ENCODE results near the gene MAP3K21. TPM values are rescaled to one million over a fixed set of nuclear protein-coding genes. Genes with fewer than 3 reads are reported as not detected.

The MAP3K21 gene
- total and polyA plus RNA-seq, 2 of the 8 experiments (the other 6 are each of a cell fraction or from before 2014, with no cell fraction given), result 21.2 to 21.8 TPM

DNA sequence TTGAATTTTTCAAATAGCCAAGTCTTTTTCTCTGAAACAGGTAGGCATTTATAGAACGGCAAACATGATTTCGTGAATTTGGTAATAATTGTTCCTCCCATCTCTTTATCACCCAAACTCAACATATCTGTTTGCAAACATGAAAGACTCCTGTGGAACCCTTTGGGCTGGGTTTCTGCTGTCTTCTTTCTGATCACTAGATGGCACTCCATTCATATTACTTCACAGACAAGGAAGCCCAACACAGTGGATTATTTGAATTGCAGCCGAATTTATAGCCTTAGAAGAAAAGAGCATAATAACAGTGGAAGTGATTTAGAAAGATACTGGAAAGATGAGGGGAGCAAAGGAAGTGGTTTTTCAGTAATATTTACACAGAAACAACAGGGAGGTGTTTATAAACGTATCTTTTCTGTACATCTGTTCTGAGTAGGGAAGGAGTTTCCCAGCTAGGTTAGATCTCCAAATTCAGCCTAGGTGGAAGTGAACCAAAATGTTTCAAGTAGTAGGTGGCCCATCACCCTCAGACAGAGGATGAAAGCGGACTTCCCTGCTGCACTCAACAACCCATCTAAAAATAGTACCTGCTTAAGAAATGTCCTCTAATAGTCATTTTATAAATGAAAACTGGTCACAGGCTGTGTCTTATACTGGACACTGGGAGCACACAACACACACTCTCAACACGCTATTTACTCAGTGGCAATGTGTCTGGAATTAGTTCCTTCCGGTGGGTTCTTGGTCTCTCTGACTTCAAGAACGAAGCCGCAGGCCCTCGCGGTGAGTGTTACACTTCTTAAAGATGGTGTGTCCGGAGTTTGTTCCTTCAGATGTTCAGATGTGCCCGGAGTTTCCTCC lies 67.6 kb downstream of the MAP3K21 start:
- no peak for DNase-seq (ENCODE audit: low read depth in 1 of 2, low spot score in 2 of 2)
- Histone ChIP-seq H2BK12ac (ENCODE audit: low read depth, low read length) (no peak overlapping the region), H3K4me1 (replicated peaks in 1 of 4; ENCODE audit: control insufficient read depth in 3 of 4, insufficient read depth in 4 of 4, low read length in 3 of 4) (peaks cover 0 to 4% (median 0%) of the 10 kb centered on the region in 4 experiments; a peak in 2 of 7 replicates), H4K8ac (ENCODE audit: extremely low read depth, insufficient read depth, low read length) (no peak overlapping the region), H2BK20ac (ENCODE audit: low read length) (no peak overlapping the region), H4K5ac (ENCODE audit: insufficient read length, low read depth, low read length) (no peak overlapping the region), H3K36me3 (ENCODE audit: control insufficient read depth in 2 of 4, insufficient read depth in 4 of 4, low read length in 3 of 4) (no peaks in the 10 kb centered on the region), H3K23me2 (ENCODE audit: low read depth, low read length) (peaks cover 3% of the 10 kb centered on the region; the same call in 1 of the 2 replicates), H3K4ac (replicated peaks; ENCODE audit: insufficient read length, low read depth, low read length) (no peak overlapping the region), H3K56ac (replicated peaks; ENCODE audit: insufficient read length, low read depth, low read length) (no peak overlapping the region), H2BK5ac (ENCODE audit: low read depth, low read length) (no peak overlapping the region), H3K79me1 (ENCODE audit: low read depth, low read length) (no peaks in the 10 kb centered on the region), H3K79me2 (ENCODE audit: control insufficient read depth in 1 of 2, insufficient read depth in 2 of 2, low read length in 2 of 2) (no peaks in the 10 kb centered on the region), H4K20me1 (replicated peaks in 1 of 2; ENCODE audit: control insufficient read depth in 1 of 2, insufficient read depth in 2 of 2, low read length in 2 of 2) (no peaks in the 10 kb centered on the region), H3K27me3 (replicated peaks in 1 of 4; ENCODE audit: control insufficient read depth in 3 of 4, extremely low read depth in 1 of 4, insufficient read depth in 3 of 4, low read length in 3 of 4) (no peaks in the 10 kb centered on the region), H3K9ac (replicated peaks in 1 of 4; ENCODE audit: extremely low read depth in 1 of 4, low read depth in 3 of 4, low read length in 3 of 4) (no peak overlapping the region), H3K4me3 (ENCODE audit: extremely low read depth in 1 of 4, insufficient read depth in 2 of 4, low read depth in 3 of 4, low read length in 4 of 4) (no peak overlapping the region), H3K9me3 (ENCODE audit: insufficient read depth in 2 of 2, low read depth in 1 of 2, low read length in 1 of 2) (no peaks in the 10 kb centered on the region), H2AFZ (ENCODE audit: low read length) (0 out of 2 replicates have a peak overlapping the region, but pooled peaks have one; percentile 40), H3K23ac (ENCODE audit: insufficient read length) (no peak overlapping the region), H3K27ac (ENCODE audit: low read depth, low read length) (no peak overlapping the region), H3K4me2 (ENCODE audit: insufficient read depth in 1 of 2, low read depth in 2 of 2, low read length in 2 of 2) (no peak overlapping the region), H4K91ac (replicated peaks; ENCODE audit: insufficient read length, low read length) (no peak overlapping the region), H3K14ac (ENCODE audit: insufficient read length) (no peak overlapping the region), H2BK120ac (replicated peaks; ENCODE audit: low read depth, low read length) (no peak overlapping the region), H2AK5ac (ENCODE audit: low read depth, low read length) (no peak overlapping the region), H2BK15ac (ENCODE audit: low read length) (no peak overlapping the region), H3K18ac (ENCODE audit: extremely low read depth, low read length) (no peak overlapping the region)
- peak; percentile 86 for FAIRE-seq
- 77% methylated on average over 13 of the region's 13 CpGs; no CpG with 5 or more reads in 1 of the 2 experiments for WGBS, 2 experiments (ENCODE audit: extremely low coverage in 1 of 2, insufficient coverage in 1 of 2, insufficient read length in 1 of 2, insufficient replicate concordance in 2 of 2, low coverage in 1 of 2, low lambda C conversion rate in 2 of 2, missing lambda C conversion rate in 1 of 2)
- CTCF ChIA-PET (ENCODE audit: partially characterized antibody), result interaction anchor here (0.8 to 2.5 kb wide), 14 partner anchors 9 to 716 kb away, joined by 3 to 13 read pairs (median 4); no protein-coding TSS in a partner anchor
- POLR2A ChIA-PET (ENCODE audit: partially characterized antibody), result interaction anchor here (0.7 kb wide), 1 partner anchor 212 kb away, joined by 3 read pairs; no protein-coding TSS in a partner anchor
- TF ChIP-seq, protein P1, sequence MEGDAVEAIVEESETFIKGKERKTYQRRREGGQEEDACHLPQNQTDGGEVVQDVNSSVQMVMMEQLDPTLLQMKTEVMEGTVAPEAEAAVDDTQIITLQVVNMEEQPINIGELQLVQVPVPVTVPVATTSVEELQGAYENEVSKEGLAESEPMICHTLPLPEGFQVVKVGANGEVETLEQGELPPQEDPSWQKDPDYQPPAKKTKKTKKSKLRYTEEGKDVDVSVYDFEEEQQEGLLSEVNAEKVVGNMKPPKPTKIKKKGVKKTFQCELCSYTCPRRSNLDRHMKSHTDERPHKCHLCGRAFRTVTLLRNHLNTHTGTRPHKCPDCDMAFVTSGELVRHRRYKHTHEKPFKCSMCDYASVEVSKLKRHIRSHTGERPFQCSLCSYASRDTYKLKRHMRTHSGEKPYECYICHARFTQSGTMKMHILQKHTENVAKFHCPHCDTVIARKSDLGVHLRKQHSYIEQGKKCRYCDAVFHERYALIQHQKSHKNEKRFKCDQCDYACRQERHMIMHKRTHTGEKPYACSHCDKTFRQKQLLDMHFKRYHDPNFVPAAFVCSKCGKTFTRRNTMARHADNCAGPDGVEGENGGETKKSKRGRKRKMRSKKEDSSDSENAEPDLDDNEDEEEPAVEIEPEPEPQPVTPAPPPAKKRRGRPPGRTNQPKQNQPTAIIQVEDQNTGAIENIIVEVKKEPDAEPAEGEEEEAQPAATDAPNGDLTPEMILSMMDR (IDR thresholded peaks at IDR 0.05; ENCODE audit: control extremely low read depth in 1 of 3, insufficient read depth in 1 of 3, low read depth in 1 of 3, low read length in 3 of 3), result peak in 2 of 3 experiments; percentile 73 to 79; a peak in 3 of 4 replicates
- TF ChIP-seq CHD2 (IDR thresholded peaks at IDR 0.05; ENCODE audit: low read length), result no peak
- no peak for TF ChIP-seq FOSL1 (IDR thresholded peaks at IDR 0.05; ENCODE audit: insufficient read depth, low read depth, low read length)
- no peak for TF ChIP-seq EGR1 (IDR thresholded peaks at IDR 0.05; ENCODE audit: borderline replicate concordance, low read depth, low read length)
- TF ChIP-seq RAD21 (IDR thresholded peaks at IDR 0.05 in 1 of 2, conservative IDR thresholded peaks at IDR 0.05 in 1 of 2; ENCODE audit: low read depth in 2 of 2, low read length in 2 of 2), result peak; percentile 94 to 96
- no peak for TF ChIP-seq CREB1 (IDR thresholded peaks at IDR 0.05)
- no peak for TF ChIP-seq CHD1 (IDR thresholded peaks at IDR 0.05; ENCODE audit: low read depth, low read length)
- TF ChIP-seq KDM1A (IDR thresholded peaks at IDR 0.05; ENCODE audit: borderline replicate concordance, low read length), result no peak
- no peak for TF ChIP-seq EP300 (IDR thresholded peaks at IDR 0.05; ENCODE audit: borderline replicate concordance in 1 of 2, low read depth in 2 of 2, low read length in 2 of 2)

Data from H1 (cell line).